Thoracic aorta (tissue), 2 donors: ENCODE results near the gene MICALL2. TPM values are rescaled to one million over a fixed set of nuclear protein-coding genes. Genes with fewer than 3 reads are reported as not detected.

Source experiments
- ATAC-seq: fragments of 150-250 bp; one replicate; pipeline ENCODE4 v1.8.0; 2017; ENCODE audit warnings: low read depth; ENCODE audit not compliant: insufficient number of reproducible peaks, low FRiP score
- DNase-seq: peaks from one replicate; pipeline ENCODE4 v3.0.0-alpha.2; 2020; ENCODE audit warnings: low spot score
- H3K27ac ChIP-seq, 2 donors: fragments of 200-600 bp; sonication (generic); 1 replicate in 1 of 2; 2 replicates in 1 of 2; pipeline ENCODE4 v1.5.1; 2016; ENCODE audit warnings: mild to moderate bottlenecking in 2 of 2, moderate library complexity in 2 of 2
- H3K27me3 ChIP-seq: fragments of 200-600 bp; sonication (generic); replicated peaks from 2 replicates; pipeline ENCODE4 v1.6.0; 2016; ENCODE audit warnings: mild to moderate bottlenecking; ENCODE audit not compliant: insufficient read depth
- H3K36me3 ChIP-seq: fragments of 200-600 bp; sonication (generic); one replicate; pipeline ENCODE4 v1.5.1; 2016
- H3K4me1 ChIP-seq, 2 donors: fragments of 200-600 bp; sonication (generic); 1 replicate in 1 of 2; 2 replicates in 1 of 2; pipeline versions ENCODE4 v1.5.1 to v1.6.0; 2016; ENCODE audit warnings: low read depth in 2 of 2, mild to moderate bottlenecking in 1 of 2; ENCODE audit not compliant: control insufficient read depth in 1 of 2
- H3K4me3 ChIP-seq: fragments of 200-600 bp; sonication (generic); 2 replicates; pipeline ENCODE4 v1.5.1; 2016; ENCODE audit warnings: mild to moderate bottlenecking
- H3K9me3 ChIP-seq: fragments of 200-600 bp; sonication (generic); 2 replicates; pipeline ENCODE4 v1.5.1; 2016
- CTCF ChIP-seq: fragments of 200-600 bp; sonication (generic); IDR thresholded peaks from one replicate; pipeline ENCODE4 v1.5.1; 2019; ENCODE audit warnings: antibody characterized with exemption
- total RNA-seq, 2 donors: library from RNA; depleted of rRNA; stranded (reverse); fragments of >200 nt; gene quantifications; one replicate each; pipeline versions ENCODE4 v1.1.0 to v1.2.3, GENCODE V29; 2016

The MICALL2 gene
- total RNA-seq, 2 donors from 2014 or later = 71.7 to 80.0 TPM

GRCh38 chr7:1486571-1486970 is 27.3 kb upstream of the MICALL2 start:
- ATAC-seq = no peak
- no peaks in the 10 kb centered on the region for H3K4me1 ChIP-seq
- DNase-seq = no peak
- H3K36me3 ChIP-seq = peaks cover 76% of the 10 kb centered on the region
- no peaks in the 10 kb centered on the region for H3K27me3 ChIP-seq
- no peak overlapping the region for H3K4me3 ChIP-seq
- H3K9me3 ChIP-seq = no peaks in the 10 kb centered on the region
- no peak overlapping the region for H3K27ac ChIP-seq
- TF ChIP-seq CTCF = no peak

DNA sequence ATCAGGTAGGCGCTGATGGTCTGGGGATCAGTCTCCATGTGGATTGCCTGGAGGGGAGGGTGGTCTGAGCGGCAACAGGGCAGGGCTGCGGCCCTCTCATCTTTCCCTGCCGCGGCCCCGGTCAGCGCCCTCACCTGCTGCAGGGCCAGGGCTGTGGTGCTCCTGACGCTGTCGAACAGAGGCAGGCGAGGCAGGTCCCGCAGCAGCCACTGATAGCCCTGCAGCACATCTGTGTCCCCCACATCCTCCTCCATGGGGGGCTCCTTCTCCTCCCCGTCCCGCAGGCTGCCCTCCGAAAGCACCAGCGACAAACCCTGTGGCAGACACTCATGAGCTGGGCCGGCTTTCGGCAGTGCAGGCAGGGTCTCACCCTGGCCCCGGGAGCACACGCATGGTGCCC is 25.9 kb upstream of the MICALL2 start:
- H3K36me3 ChIP-seq = peaks cover 79% of the 10 kb centered on the region
- DNase-seq (no peak), ATAC-seq (no peak)
- no peak for TF ChIP-seq CTCF
- no peaks in the 10 kb centered on the region for H3K27me3 ChIP-seq
- no peaks in the 10 kb centered on the region for H3K9me3 ChIP-seq
- H3K4me3 ChIP-seq = no peak overlapping the region
- H3K27ac ChIP-seq = no peak overlapping the region
- H3K4me1 ChIP-seq = no peaks in the 10 kb centered on the region

GRCh38 chr7:1484569-1484968 is 25.3 kb upstream of the MICALL2 start:
- ATAC-seq (no peak), DNase-seq (no peak)
- Histone ChIP-seq H3K27me3 (no peaks in the 10 kb centered on the region), H3K9me3 (no peaks in the 10 kb centered on the region), H3K4me3 (no peak overlapping the region), H3K27ac (no peak overlapping the region), H3K4me1 (no peaks in the 10 kb centered on the region), H3K36me3 (peaks cover 81% of the 10 kb centered on the region)
- TF ChIP-seq CTCF = no peak

DNA sequence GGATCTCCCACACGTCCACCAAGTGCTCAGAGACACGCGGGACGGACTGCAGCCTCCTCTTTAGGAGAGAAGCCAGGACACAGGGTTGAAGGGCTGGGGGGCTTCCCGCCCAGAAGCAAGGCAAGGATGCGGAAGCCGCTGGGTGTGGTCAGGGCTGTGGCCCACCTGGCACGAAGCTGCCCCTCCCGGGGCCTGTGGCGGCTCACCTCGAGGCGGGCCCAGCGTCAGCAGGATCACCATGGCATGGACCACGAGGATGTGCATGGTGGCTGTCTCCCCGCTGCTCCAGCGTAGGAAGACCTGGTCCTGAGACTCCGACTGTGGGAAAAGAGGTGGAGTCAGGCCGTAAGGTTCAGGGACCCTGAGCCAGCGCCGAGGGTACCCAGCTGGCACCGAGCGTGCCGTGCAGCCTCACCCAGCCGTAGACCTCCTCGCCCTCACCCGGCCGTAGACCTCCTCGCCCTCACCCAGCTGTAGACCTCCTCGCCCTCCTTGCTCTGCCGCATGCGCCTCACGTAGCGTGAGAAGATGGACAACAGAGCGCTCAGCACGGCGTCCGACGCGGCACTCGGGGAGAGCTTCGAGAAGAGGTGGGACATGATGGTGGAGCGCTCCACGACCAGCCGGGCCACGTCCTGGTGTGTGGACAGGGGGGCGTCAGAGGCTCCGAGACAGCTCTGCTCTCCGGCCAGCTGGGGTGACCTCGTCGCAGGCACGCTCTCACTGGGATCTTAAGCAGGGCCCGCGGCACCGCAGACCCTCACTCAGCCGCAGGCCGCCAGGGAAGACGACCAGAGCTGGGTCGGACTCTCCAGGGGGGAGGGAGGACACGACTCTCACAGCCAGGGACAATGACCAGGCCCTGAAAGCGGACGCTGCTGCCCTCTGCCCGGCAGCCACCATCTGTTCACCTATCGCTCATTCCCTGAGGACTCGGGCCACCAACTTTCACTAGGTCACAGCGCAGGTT is 24.6 kb upstream of the MICALL2 start:
- no peaks in the 10 kb centered on the region for H3K27me3 ChIP-seq
- no peak for TF ChIP-seq CTCF
- peaks cover 74% of the 10 kb centered on the region for H3K36me3 ChIP-seq
- DNase-seq = no peak
- H3K27ac ChIP-seq = no peak overlapping the region
- no peak for ATAC-seq
- H3K9me3 ChIP-seq = no peaks in the 10 kb centered on the region
- H3K4me1 ChIP-seq = no peaks in the 10 kb centered on the region
- H3K4me3 ChIP-seq = no peak overlapping the region

DNA sequence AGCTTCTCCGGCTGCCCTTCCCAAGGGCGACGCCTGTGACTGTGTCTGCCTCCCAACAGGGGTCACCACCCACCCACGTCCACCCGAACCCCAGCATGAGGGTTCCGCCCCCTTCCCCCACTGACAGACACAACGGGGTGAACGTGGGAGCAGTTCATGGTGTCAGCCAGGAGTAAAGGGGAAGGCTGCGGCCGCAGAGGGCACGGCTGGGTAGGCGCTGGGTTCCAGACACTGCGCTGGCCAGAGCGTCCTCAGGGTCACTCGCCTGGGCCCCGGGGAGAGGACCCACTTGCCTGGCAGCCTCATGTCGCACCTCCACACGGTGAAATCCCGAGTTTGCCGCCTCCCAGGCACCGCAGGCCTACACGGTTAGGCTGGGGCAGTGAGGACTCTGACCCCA is 23.8 kb upstream of the MICALL2 start:
- Histone ChIP-seq H3K36me3 (peaks cover 74% of the 10 kb centered on the region), H3K27me3 (no peaks in the 10 kb centered on the region), H3K27ac (no peak overlapping the region), H3K9me3 (no peaks in the 10 kb centered on the region), H3K4me3 (no peak overlapping the region), H3K4me1 (no peaks in the 10 kb centered on the region)
- no peak for DNase-seq
- ATAC-seq = no peak
- TF ChIP-seq CTCF = no peak
